GM21360 (cell line): ENCODE measurements around the gene C19orf25.
"Not testable (repeated sequence)": the region's sequence is repeated elsewhere in the genome, so short reads cannot be mapped to it uniquely, and the experiment has no call there.

Experiments used
- ATAC-seq: cut with Tn5 transposase; IDR thresholded peaks from one replicate; pipeline ENCODE4 v1.9.1; 2021; ENCODE audit warnings: mild to moderate bottlenecking, moderate library complexity; ENCODE audit not compliant: unreplicated experiment

Gene C19orf25

GRCh38 chr19:1482361-1483130 is 3.5 kb upstream of the C19orf25 start:
- no peak for ATAC-seq

- no peak for ATAC-seq
These were observed 2.9 kb upstream of the C19orf25 start for GRCh38 chr19:1481893-1482360.

- ATAC-seq: no peak
These were observed 2.3 kb upstream of the C19orf25 start for GRCh38 chr19:1481224-1481892.

DNA sequence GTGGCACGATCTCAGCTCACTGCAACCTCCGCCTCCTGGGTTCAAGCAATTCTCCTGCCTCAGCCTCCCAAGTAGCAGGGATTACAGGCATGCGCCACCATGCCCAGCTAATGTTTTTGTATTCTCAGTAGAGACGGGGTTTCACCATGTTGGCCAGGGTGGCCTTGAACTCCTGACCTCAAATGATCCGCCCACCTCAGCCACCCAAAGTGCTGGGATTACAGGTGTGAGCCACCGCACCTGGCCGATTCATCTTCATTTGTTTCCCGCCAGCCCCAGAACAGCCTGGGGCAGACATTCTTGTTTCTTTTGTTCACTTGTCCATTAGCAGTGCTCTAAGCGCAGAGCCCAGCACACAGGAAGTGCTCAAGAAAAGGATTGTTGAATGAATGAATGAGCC is 2.0 kb downstream of the C19orf25 start:
- not testable (repeated sequence) for ATAC-seq

DNA sequence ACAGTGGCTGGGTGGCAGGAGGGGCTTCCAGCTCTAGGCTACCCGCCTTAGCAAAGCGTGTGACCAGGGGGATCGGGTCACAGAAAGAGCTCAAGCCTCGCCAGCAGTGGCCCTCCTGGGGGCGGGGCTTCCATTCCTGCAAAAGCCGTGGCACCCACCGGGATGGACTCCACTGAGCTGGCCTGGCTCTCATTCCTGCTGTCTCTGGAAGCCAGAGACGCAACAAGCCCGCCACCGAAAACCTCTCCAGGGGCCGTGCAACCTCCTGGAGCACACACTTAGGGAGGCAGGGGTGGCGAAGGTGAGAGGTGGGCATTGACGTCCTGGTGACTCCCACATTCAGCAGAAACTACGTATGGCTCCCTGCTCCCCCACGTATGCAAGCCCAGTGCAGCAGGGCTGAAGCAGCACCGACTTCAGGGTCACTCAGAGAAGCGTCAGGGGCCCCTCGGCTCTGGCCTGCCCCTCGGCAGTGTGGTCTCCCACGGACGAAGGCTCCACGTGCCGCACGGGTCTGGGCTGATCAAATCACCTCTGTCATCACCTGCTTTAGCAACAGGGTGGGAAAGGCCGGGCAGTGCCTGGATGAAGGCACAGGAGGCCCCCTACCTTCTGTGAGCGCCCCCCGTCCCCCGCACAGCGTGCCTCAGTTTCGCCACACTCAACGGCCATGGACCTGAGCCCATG is 3.1 kb downstream of the C19orf25 start:
- no peak for ATAC-seq

- ATAC-seq: no peak
These were observed 4.2 kb downstream of the C19orf25 start for GRCh38 chr19:1474765-1475351.

DNA sequence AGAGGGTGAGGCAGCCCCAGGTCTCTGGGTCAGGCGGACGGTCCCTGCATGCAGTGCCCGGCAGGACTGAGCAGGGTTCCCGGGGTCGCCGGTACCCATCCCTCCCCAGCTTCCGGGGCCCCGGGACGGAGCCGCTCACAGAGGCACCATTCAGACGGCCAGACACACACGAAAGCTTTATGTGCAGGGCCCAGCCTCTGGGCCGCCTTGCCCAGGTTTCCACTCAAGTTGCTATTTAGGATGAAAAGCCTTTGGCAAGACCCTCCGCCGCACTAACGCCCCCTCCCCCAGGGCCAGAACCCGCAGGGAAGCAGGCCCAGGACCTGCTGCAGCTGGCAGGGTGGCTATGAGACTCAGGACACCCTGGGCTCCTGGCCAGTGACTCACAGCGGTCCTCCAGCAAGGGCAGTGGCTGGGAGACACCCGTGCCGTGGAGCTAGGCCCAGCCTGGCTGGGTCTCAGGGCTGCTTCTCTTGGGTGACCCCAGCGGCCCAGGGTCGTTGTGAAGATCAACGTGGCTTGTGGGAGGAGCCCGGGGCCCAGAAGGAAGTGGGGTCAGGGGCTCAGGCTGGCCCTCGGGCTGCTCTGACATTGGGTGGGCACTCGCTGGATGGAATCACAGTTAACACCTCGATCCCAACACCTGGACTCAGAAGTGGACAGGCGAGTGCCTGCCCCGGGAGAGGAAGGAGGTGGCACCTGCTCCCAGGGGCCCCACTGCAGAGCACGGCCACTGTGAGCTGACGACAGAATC is 4.8 kb downstream of the C19orf25 start:
- ATAC-seq: no peak

GRCh38 chr19:1473085-1473851 is 5.7 kb downstream of the C19orf25 start:
- ATAC-seq: no peak

DNA sequence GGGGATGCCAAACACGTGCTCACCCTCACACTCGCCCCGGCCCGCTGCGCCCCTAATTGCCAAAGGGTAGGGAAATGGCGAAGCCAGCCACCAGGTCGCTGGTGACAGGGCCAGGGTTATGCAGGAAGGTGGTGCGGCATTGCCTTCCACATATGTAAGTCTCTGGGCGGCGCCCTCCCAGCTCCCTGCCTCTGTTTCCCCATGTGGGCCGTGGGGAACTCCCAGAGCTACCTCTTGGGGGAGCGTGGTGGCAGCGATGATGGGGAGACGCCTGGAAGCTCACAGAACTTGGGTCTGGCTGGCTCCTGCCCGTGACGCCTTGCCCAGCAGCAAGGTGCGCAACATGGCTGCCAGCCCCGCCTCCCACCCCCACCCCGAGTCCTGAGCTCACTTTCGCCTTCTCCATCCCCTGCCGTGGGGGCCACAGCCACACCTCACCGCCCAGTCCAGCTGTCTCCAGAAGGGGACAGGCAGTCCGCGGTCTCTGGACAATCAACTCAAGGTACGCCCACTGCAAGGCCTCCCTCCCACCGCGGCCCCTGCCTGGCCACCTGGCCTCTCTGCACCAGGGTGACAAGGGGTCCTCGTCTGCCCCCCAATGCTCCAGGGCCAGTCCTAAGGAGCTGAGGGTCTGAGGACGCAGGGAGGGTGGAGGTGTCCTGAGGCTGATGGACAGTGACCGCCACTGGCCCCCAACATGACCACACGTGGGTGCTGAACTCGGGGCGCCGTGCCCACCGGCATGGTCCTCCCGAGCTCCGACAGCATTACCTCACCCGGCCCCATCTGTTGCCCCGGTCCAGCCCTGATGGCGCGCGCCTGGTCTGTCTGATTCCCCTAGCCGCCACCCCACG is 6.6 kb downstream of the C19orf25 start:
- ATAC-seq: no peak

GRCh38 chr19:1471515-1472160 is 7.4 kb downstream of the C19orf25 start:
- ATAC-seq: no peak

GRCh38 chr19:1471010-1471514 is 8.0 kb downstream of the C19orf25 start:
- no peak for ATAC-seq

DNA sequence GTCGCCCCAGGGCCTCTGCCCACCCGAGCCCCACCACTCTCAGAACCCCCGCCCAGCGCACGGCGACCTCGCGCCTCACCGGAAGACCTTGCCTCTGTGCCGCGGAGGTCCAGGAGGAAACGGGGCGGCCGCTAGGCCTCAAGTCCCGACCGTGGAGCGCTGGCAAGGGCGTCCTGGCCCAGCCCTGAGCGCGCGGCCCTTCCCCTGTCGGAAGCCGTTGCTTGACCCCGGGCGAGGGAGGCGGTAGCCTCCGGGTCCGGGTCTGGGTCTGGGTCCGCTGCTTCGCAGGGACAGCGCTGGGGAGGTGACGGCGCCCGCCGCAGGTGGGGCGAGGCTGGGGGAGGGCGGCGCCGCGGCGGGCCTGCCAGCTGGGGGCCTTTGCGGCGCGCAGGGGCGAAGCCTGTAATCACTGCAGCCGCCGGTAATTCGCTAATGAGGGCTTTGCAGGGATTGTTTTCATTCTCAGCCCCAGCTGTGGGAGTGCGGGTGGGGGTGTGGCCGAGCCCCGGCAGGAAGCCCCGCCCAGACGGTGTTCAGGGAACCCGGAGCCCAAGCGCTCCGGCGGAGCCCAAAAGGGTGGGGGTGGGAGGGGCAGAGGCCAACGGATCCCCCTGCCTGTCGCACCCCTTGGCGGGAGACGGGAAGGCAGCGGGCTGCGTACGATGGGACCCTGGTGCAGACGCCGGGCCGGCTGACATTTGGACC is 8.6 kb downstream of the C19orf25 start:
- no peak for ATAC-seq

DNA sequence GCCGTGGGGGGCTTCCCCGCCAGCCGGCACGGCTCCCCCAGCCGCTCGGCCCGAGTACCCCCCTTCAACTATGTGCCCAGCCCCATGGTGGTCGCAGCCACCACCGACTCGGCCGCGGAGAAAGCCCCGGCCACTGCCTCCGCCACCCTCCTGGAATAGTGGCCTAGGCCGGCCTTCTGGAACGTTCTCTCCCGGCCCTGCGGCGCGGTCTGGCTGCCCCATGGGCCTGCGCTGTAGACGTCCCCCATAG is 9.0 kb downstream of the C19orf25 start:
- no peak for ATAC-seq

DNA sequence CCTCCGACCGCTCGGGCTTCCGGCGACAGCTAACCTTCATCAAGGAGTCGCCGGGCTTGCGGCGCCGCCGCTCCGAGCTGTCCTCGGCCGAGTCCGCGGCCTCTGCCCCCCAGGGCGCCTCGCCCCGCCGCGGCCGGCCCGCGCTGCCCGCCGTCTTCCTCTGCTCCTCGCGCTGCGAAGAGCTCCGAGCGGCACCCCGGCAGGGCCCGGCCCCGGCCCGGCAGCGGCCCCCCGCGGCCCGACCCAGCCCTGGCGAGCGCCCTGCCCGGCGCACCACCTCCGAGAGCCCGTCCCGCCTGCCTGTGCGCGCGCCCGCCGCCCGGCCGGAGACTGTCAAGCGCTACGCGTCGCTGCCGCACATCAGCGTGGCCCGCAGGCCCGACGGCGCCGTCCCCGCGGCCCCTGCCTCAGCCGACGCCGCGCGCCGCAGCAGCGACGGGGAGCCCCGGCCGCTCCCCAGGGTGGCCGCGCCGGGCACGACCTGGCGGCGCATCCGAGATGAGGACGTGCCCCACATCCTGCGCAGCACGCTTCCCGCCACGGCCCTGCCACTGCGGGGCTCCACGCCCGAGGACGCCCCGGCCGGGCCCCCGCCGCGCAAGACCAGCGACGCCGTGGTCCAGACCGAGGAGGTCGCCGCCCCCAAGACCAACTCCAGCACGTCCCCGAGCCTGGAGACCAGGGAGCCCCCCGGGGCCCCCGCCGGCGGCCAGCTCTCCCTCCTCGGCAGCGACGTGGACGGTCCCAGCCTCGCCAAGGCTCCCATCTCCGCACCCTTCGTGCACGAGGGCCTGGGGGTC is 9.6 kb downstream of the C19orf25 start:
- ATAC-seq: no peak

GRCh38 chr19:1468821-1469254 is 10.2 kb downstream of the C19orf25 start:
- ATAC-seq: no peak

DNA sequence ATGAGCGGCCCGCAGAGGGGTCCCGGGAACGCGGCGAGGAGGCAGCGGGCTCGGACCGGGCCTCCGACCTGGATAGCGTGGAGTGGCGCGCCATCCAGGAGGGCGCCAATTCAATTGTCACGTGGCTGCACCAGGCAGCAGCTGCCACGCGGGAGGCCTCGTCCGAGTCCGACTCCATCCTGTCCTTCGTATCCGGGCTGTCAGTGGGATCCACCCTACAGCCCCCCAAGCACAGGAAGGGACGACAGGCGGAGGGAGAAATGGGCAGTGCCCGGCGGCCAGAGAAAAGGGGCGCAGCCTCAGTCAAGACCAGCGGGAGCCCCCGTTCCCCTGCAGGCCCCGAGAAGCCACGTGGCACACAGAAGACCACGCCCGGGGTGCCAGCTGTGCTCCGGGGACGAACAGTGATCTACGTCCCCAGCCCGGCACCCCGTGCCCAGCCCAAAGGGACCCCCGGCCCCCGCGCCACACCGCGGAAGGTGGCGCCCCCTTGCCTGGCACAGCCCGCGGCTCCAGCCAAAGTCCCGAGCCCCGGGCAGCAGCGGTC is 10.7 kb downstream of the C19orf25 start:
- ATAC-seq: no peak
